OCI-LY1 (cell line): ENCODE data around the gene KRTAP1-3.

Source experiments
- H2AFZ ChIP-seq: fragments of 200-600 bp; sonication (generic), shearing (Covaris generic); 2 replicates; pipeline ENCODE4 v1.6.0; 2014; ENCODE audit warnings: antibody characterized with exemption, mild to moderate bottlenecking, low read length
- H3F3A ChIP-seq: fragments of 200-600 bp; sonication (generic), shearing (Covaris generic); 2 replicates; pipeline ENCODE4 v1.6.0; 2014; ENCODE audit warnings: mild to moderate bottlenecking, antibody characterized with exemption, low read length, moderate library complexity; ENCODE audit not compliant: insufficient read depth
- H3K27ac ChIP-seq: fragments of 200-600 bp; sonication (generic); 2 replicates; pipeline ENCODE4 v1.5.1; 2014; ENCODE audit warnings: low read length, mixed run types, mild to moderate bottlenecking, low read depth; ENCODE audit not compliant: poor library complexity, severe bottlenecking
- H3K27me3 ChIP-seq: fragments of 200-600 bp; sonication (generic); 2 replicates; pipeline ENCODE4 v1.6.0; 2014; ENCODE audit warnings: antibody characterized with exemption, mild to moderate bottlenecking, low read length, moderate library complexity; ENCODE audit not compliant: insufficient read depth
- H3K36me3 ChIP-seq: fragments of 200-600 bp; sonication (generic); 2 replicates; pipeline ENCODE4 v1.6.1; 2014; ENCODE audit warnings: mild to moderate bottlenecking, antibody characterized with exemption, low read length, moderate library complexity, mixed read lengths; ENCODE audit not compliant: insufficient read depth
- H3K4me1 ChIP-seq: fragments of 200-600 bp; sonication (generic); 2 replicates; pipeline ENCODE4 v1.5.1; 2014; ENCODE audit warnings: mild to moderate bottlenecking, low read length, moderate library complexity; ENCODE audit not compliant: insufficient read depth, severe bottlenecking
- H3K4me2 ChIP-seq: fragments of 200-600 bp; sonication (generic), shearing (Covaris generic); 2 replicates; pipeline ENCODE4 v1.6.1; 2014; ENCODE audit warnings: low read length
- H3K4me3 ChIP-seq: fragments of 200-600 bp; sonication (generic); 2 replicates; pipeline ENCODE4 v1.5.1; 2014; ENCODE audit warnings: low read length, low read depth, mild to moderate bottlenecking, mixed read lengths; ENCODE audit not compliant: poor library complexity, severe bottlenecking
- H3K79me2 ChIP-seq: fragments of 200-600 bp; shearing (Covaris generic); 2 replicates; pipeline ENCODE4 v1.6.1; 2016; ENCODE audit warnings: mixed run types, low read length, mixed read lengths; ENCODE audit not compliant: insufficient read depth
- H3K9ac ChIP-seq: fragments of 200-600 bp; sonication (generic), shearing (Covaris generic); 2 replicates; pipeline ENCODE4 v1.6.1; 2014; ENCODE audit warnings: mild to moderate bottlenecking, low read length, mixed read lengths
- H3K9me2 ChIP-seq: fragments of 200-600 bp; sonication (generic), shearing (Covaris generic); 2 replicates; pipeline ENCODE4 v1.6.1; 2014; ENCODE audit warnings: low read depth, mild to moderate bottlenecking, low read length, mixed read lengths
- H3K9me3 ChIP-seq: fragments of 200-600 bp; shearing (Covaris generic); 2 replicates; pipeline ENCODE4 v1.6.1; 2014; ENCODE audit warnings: low read length, mixed read lengths
- H4K20me1 ChIP-seq: fragments of 200-600 bp; sonication (generic), shearing (Covaris generic); 2 replicates; pipeline ENCODE4 v1.6.0; 2016; ENCODE audit warnings: mild to moderate bottlenecking, low read length; ENCODE audit not compliant: insufficient read depth
- CTCF ChIP-seq: fragments of 200-600 bp; sonication (generic), shearing (Covaris generic); IDR thresholded peaks from 2 replicates; pipeline ENCODE4 v1.5.1; 2017; ENCODE audit warnings: mild to moderate bottlenecking, antibody characterized with exemption, low read length, moderate library complexity, mixed read lengths
- EZH2 ChIP-seq: fragments of 200-600 bp; sonication (generic), shearing (Covaris generic); IDR thresholded peaks from 2 replicates; pipeline ENCODE4 v1.8.0; 2017; ENCODE audit warnings: borderline replicate concordance, mixed run types, mild to moderate bottlenecking, antibody characterized with exemption, low read length, moderate library complexity, mixed read lengths

KRTAP1-3 gene

GRCh38 chr17:40993839-40994238 is 40.8 kb downstream of the KRTAP1-3 start, which contains the start of gene KRTAP3-3:
Gene KRTAP3-3, minus strand, starts transcription at chr17:40994164. Its CDS starts 67 bp downstream, at chr17:40994097.
- no peak within 1 kb of the TSS for H2AFZ ChIP-seq
- TF ChIP-seq EZH2 = no peak
- TF ChIP-seq CTCF = no peak
- no peak within 1 kb of the TSS for H3K27ac ChIP-seq
- H3K79me2 ChIP-seq = no peaks in the 10 kb centered on the region
- no peaks in the 10 kb centered on the region for H3K27me3 ChIP-seq
- no peak within 1 kb of the TSS for H3K9ac ChIP-seq
- no peaks in the 10 kb centered on the region for H3F3A ChIP-seq
- H3K9me2 ChIP-seq = no peaks in the 10 kb centered on the region
- no peak within 1 kb of the TSS for H3K4me3 ChIP-seq
- no peaks in the 10 kb centered on the region for H4K20me1 ChIP-seq
- no peaks in the 10 kb centered on the region for H3K4me1 ChIP-seq
- no peak within 1 kb of the TSS for H3K4me2 ChIP-seq
- H3K36me3 ChIP-seq = no peaks in the 10 kb centered on the region
- H3K9me3 ChIP-seq = no peaks in the 10 kb centered on the region

- no peak overlapping the region for H3K4me3 ChIP-seq
- H3K9me2 ChIP-seq = no peaks in the 10 kb centered on the region
- no peak overlapping the region for H3K9ac ChIP-seq
- no peaks in the 10 kb centered on the region for H4K20me1 ChIP-seq
- H3K4me2 ChIP-seq = no peak overlapping the region
- no peak for TF ChIP-seq EZH2
- no peak for TF ChIP-seq CTCF
- no peaks in the 10 kb centered on the region for H3K36me3 ChIP-seq
- no peaks in the 10 kb centered on the region for H3F3A ChIP-seq
- no peak overlapping the region for H2AFZ ChIP-seq
- no peaks in the 10 kb centered on the region for H3K4me1 ChIP-seq
- no peaks in the 10 kb centered on the region for H3K79me2 ChIP-seq
- no peak overlapping the region for H3K27ac ChIP-seq
- no peaks in the 10 kb centered on the region for H3K27me3 ChIP-seq
- no peaks in the 10 kb centered on the region for H3K9me3 ChIP-seq
Observed at GRCh38 chr17:40993084-40993483, 41.6 kb downstream of the KRTAP1-3 start.

GRCh38 chr17:40992666-40993065 is 42.0 kb downstream of the KRTAP1-3 start:
- Histone ChIP-seq H3K4me3 (no peak overlapping the region), H3K27ac (no peak overlapping the region)
- TF ChIP-seq CTCF (no peak), EZH2 (no peak)

More at GRCh38 chr17:40992666-40993065, 42.0 kb downstream of the KRTAP1-3 start:
- no peaks in the 10 kb centered on the region for H3K9me3 ChIP-seq
- no peak overlapping the region for H2AFZ ChIP-seq
- no peaks in the 10 kb centered on the region for H3K27me3 ChIP-seq
- H3K4me1 ChIP-seq = no peaks in the 10 kb centered on the region
- no peaks in the 10 kb centered on the region for H3K79me2 ChIP-seq
- no peaks in the 10 kb centered on the region for H3K36me3 ChIP-seq
- H3F3A ChIP-seq = no peaks in the 10 kb centered on the region
- H3K9me2 ChIP-seq = no peaks in the 10 kb centered on the region
- no peak overlapping the region for H3K9ac ChIP-seq
- no peaks in the 10 kb centered on the region for H4K20me1 ChIP-seq
- H3K4me2 ChIP-seq = no peak overlapping the region
